HEK293T (cell line): ENCODE measurements around the gene MYO5C.

ENCODE experiments used
- BHLHE40 ChIP-seq: fragments of 450-650 bp; IDR thresholded peaks from 2 replicates; pipeline ENCODE4 v1.6.1; 2016; ENCODE audit warnings: mild to moderate bottlenecking, moderate library complexity, borderline replicate concordance
- ELF4 ChIP-seq: fragments of 450-650 bp; IDR thresholded peaks from 2 replicates; pipeline ENCODE4 v1.6.1; 2017; ENCODE audit warnings: antibody characterized with exemption
- FOXK2 ChIP-seq: fragments of 450-650 bp; IDR thresholded peaks from 2 replicates; pipeline ENCODE4 v1.6.1; 2016; ENCODE audit warnings: mild to moderate bottlenecking
- FOXM1 ChIP-seq: fragments of 450-650 bp; IDR thresholded peaks from 2 replicates; pipeline ENCODE4 v1.6.1; 2017; ENCODE audit warnings: mild to moderate bottlenecking, borderline replicate concordance
- L3MBTL2 ChIP-seq: fragments of 450-650 bp; conservative IDR thresholded peaks from 2 replicates; pipeline ENCODE4 v1.6.1; 2016; ENCODE audit warnings: mild to moderate bottlenecking
- SP1 ChIP-seq: fragments of 450-650 bp; IDR thresholded peaks from 2 replicates; pipeline ENCODE4 v1.6.1; 2017
- SUZ12 ChIP-seq: fragments of 450-650 bp; IDR thresholded peaks from 2 replicates; pipeline ENCODE4 v1.6.1; 2016; ENCODE audit warnings: mild to moderate bottlenecking
- TARDBP ChIP-seq: fragments of 450-650 bp; IDR thresholded peaks from 2 replicates; pipeline ENCODE4 v1.6.1; 2016

GRCh38 chr15:52217186-52217585 lies 78.4 kb downstream of the MYO5C start:
- TF ChIP-seq FOXK2 (no peak), TARDBP (no peak), FOXM1 (no peak), L3MBTL2 (no peak), BHLHE40 (no peak), SP1 (no peak), ELF4 (no peak), SUZ12 (no peak)
